SK-N-DZ (cell line): ENCODE measurements around the gene BCKDHA. TPM values are rescaled to one million over a fixed set of nuclear protein-coding genes. Genes with fewer than 3 reads are reported as not detected.

Experiments used
- DNase-seq: peaks from one replicate; pipeline ENCODE4 v3.0.0-alpha.2; 2015; ENCODE audit warnings: low spot score
- polyA plus RNA-seq, 2 experiments: library from polyadenylated mRNA; depleted of rRNA; stranded (reverse); fragments of >200 nt; gene quantifications; 2 replicates each; pipeline ENCODE4 v1.2.3, GENCODE V29; 2014

The BCKDHA gene
- polyA plus RNA-seq (2014; cell fraction: cytosol; rRNA removed) = 67.7 and 76.5 TPM in 2 replicates
- 50.9 and 55.1 TPM in 2 replicates for polyA plus RNA-seq (2014; cell fraction: nucleus; rRNA removed)

DNA sequence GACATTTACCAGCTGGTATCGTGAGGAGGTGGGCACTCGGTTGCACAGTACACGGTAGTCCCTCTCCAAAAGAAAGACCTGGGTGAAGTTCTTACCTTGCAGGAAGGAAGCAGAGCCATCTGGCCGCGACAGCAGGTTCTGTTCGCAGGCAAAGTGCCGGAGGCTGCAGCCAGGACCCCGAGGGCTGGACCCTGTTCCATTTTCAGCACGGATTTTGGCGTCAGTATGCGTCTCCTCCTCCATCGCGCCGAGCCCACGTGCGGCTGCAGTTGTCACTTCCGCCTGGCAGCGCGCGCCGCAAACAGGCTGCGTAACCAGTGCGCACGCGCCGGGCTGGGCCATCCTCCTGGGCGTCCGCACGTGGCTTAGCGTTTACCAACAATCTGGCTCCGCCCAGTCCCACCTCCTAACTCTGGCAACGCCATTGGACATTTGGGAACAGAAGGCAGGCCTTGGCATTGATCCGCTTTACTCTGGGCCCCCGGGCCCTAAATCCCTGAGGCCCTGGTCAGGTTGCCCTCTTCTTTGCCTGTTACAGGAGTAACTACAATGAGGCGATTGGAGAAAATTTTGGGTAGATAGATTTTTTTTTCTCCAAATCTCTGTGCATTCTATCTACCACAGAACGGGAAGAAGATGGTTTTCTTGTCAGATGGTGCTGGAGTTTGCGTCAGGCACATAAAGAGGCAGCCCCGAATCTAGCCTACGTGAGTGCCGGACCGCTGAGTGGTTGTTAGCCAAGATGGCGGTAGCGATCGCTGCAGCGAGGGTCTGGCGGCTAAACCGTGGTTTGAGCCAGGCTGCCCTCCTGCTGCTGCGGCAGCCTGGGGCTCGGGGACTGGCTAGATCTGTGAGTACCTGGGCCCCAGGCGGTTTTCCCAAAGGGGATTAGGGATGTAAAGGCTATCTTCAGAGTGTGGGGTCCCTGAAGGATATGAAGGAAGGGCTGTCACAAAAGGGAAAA lies at the start of gene BCKDHA, which contains the start of gene EXOSC5:
BCKDHA (plus strand) TSS at position 733 of the 964 bp plus-strand sequence; CDS start at position 743, 10 bp downstream.
EXOSC5 (minus strand) TSS at position 274 of the 964 bp plus-strand sequence; CDS start at position 243, 31 bp downstream.
- peak; percentile 100 for DNase-seq

- no peak for DNase-seq
Observed at GRCh38 chr19:41350735-41351338, 46.8 kb upstream of the BCKDHA start.

- no peak for DNase-seq
Observed at GRCh38 chr19:41351339-41352245, 46.0 kb upstream of the BCKDHA start.

DNA sequence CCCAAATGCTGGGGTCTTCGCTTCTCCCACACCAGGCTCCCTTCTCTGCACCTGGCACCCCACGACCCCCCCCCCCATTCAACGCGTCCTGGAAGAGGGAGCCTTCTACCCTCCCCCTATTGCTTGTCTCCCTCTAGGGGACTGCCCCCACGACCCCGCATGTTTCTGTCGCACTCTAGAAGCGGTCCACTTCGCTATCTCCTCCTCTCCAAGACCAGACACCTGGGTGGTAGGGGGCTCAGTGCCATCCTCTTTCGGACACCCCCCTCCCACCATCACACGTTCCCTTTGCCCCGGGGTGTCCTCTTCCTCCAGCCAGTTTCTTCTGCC lies 45.4 kb upstream of the BCKDHA start:
- DNase-seq = no peak

- DNase-seq = peak; percentile 55
Observed at GRCh38 chr19:41352609-41353465, 44.8 kb upstream of the BCKDHA start.

GRCh38 chr19:41353466-41354342 lies 43.9 kb upstream of the BCKDHA start, which contains the start of gene TGFB1:
Gene TGFB1, minus strand, starts transcription at chr19:41353922. Its CDS starts 878 bp downstream, at chr19:41353044.
- peak; percentile 65 for DNase-seq

DNA sequence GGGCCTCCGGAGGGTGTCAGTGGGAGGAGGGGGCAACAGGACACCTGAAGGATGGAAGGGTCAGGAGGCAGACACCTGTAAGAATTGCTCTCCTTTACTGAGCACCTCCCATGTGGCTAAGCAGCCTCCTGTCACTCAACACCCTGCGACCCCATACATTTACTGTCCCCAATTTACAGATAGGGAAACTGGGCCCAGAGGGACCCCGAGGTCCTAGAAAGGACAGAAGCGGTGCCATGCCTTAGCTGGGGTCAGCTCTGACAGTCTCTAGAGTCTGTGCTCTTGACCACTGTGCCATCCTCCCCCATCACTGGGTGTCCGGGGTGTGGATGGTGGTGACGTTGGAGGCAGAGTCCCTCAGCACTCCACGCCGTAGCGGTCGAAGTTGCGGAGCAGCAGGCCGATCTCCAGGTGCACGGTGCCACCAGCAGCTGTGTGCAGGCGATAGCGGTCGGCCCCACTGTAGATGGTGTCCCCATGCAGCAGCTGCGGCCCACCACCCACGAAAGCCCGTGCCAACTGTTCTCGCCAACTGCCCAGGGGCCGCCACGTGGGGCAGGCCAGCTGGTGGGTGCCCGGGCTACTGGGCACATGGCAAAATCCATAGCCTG lies 43.2 kb upstream of the BCKDHA start:
- no peak for DNase-seq

- no peak for DNase-seq
Observed at GRCh38 chr19:41355035-41355434, 42.6 kb upstream of the BCKDHA start.

DNA sequence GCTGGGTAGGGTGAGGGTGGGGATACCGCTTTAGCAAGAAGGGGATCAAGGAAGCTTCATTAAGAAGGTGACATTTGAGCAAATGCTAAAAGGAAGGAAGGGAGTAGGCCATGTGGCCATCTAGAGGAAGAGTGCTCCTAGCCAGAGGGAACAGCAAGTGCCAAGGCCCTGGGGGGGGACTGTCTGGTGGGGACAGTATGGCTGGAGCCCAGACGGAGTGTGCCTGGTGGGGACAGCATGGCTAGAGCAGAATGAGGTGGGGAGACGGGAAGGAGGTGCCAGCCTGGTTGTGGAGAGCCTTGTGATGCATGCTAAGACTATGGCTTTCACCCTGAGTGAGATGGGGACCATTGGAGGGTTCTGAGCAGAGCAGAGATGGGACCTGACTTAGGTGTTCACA lies 41.8 kb upstream of the BCKDHA start:
- no peak for DNase-seq

- no peak for DNase-seq
Observed at GRCh38 chr19:41356984-41357739, 40.5 kb upstream of the BCKDHA start.

GRCh38 chr19:41357746-41358145 lies 39.9 kb upstream of the BCKDHA start:
- no peak for DNase-seq

DNA sequence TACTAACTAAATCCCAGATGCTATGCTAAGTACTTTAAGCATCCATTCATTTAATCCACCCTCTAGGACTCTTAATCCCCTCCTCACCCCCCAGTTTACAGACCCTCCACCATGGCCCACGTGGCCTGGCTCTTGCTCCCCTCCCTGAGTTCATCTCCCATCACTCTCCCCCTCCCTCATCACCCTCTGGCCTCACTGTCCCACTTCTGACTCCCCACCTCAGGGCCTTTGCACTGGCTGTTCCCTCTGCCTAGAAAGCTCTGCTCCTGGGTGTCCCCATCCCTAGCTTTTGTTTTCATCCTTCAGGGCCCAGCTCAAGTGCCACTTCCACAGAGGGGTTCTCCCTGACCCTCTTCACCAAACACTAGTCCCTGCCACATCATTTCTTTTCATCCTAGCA lies 37.9 kb upstream of the BCKDHA start:
- no peak for DNase-seq

GRCh38 chr19:41362143-41362847 lies 35.3 kb upstream of the BCKDHA start:
- DNase-seq = no peak

DNA sequence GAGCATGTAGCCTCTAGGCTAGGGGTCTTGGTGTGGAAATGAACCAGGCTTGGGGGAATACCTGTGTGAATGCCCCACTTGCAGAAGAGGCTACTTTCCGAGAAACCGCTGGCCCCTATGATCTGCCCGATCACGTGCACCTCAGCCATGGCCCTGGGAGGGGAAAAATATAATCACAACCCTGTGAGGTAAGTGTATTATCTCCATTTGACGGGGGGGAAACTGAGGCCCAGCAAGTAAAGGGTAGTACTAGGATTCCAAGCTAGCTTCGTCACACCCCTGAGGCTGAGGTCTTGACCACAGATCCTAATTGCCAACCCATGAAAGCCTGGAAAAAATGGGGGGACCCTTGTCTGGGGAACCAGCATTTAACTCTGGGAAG lies 34.3 kb upstream of the BCKDHA start:
- peak; percentile 5 for DNase-seq

- DNase-seq = peak; percentile 96
Observed at GRCh38 chr19:41363753-41364523, 33.7 kb upstream of the BCKDHA start, which contains the start of gene B9D2. Gene B9D2, minus strand, starts transcription at chr19:41364149. Its CDS starts 630 bp downstream, at chr19:41363519.

GRCh38 chr19:41364524-41365391 lies 32.9 kb upstream of the BCKDHA start:
- DNase-seq = no peak
